ENCODE results near the gene YWHAQ.
"Not testable (repeated sequence)": the region's sequence is repeated elsewhere in the genome, so short reads cannot be mapped to it uniquely, and the experiment has no call there.

The YWHAQ gene

DNA sequence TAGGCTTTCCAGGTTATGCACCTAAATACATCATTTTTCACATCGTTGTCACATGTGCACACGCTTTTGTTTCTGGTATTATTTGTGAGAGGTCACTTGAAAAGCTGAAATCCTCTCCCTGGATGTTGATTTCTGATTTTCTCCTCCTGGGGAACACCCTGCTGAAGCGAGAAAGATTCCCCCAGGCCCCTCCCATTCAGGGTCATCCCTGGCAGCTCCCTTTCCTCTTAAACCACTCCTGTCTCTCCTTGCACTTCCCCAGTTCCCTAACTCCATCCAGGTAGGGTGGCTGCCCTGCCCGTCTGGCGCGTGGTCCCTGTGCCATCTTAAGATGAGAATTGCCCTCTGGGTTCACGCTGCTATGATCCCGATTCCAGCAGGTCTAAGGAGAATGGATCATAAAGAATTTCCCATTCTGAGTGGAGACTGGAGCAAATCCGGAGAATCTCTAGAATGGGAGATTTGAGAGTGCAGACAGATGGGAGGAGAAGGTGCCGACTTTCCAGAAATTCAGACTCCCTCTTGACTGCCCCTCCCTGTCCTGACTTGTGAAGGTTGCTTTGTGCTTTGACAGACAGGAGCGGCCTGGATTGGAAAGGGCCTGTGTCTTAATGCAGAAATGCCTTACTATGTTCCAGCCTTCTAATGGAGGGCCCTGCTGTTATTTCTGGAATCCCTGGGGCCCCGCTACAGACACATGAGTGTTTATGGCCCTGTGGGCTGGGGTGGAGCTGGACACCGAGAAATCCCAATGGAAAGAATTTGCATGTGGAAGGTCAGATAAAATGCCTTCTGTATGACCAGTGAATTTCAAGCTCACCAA is 1.3 kb upstream of the YWHAQ start:
- DNase-seq (ENCODE audit: low read depth): no peak

DNA sequence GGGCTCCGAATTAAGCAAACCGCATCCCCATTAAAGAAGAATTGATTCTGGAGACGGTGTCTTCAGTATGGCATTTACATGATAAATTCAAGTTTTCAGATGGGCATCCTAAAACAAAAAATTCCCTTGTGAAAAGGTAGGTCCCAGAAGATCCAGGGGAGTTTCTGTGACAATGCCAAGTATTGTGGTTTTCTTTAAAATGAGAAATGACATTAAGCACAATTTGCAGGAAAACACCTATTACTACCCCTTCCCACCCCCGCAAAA is 689 bp upstream of the YWHAQ start:
- DNase-seq (ENCODE audit: low read depth): no peak

DNA sequence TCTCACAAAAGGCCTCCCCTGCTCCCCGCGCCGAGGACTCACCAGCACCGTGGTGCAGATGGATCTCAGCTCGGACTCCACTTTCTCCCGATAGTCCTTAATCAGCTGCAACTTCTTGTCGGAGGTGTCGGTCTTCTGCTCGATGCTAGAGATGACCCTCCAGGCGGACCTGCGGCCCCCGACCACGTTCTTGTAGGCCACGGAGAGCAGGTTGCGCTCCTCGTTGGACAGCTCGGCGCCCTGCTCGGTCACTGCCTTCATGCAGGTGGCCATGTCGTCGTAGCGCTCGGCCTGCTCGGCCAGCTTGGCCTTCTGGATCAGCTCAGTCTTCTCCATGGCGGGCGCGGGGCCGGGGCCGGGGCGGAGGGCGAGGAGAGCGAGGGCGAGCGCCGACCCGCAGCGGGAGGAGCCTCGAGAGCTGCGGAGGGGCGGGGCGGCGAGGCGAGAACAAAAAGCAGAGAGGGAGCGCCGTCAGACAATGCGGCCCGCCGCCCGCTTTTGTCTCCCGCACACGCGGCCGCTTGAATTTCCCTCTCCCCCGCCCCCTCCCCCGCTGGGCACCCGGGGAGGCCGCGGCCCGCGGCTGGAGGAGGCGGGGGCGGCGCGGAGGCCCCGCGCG is 571 bp downstream of the YWHAQ start:
- peak; percentile 45 for DNase-seq (ENCODE audit: low read depth)

DNA sequence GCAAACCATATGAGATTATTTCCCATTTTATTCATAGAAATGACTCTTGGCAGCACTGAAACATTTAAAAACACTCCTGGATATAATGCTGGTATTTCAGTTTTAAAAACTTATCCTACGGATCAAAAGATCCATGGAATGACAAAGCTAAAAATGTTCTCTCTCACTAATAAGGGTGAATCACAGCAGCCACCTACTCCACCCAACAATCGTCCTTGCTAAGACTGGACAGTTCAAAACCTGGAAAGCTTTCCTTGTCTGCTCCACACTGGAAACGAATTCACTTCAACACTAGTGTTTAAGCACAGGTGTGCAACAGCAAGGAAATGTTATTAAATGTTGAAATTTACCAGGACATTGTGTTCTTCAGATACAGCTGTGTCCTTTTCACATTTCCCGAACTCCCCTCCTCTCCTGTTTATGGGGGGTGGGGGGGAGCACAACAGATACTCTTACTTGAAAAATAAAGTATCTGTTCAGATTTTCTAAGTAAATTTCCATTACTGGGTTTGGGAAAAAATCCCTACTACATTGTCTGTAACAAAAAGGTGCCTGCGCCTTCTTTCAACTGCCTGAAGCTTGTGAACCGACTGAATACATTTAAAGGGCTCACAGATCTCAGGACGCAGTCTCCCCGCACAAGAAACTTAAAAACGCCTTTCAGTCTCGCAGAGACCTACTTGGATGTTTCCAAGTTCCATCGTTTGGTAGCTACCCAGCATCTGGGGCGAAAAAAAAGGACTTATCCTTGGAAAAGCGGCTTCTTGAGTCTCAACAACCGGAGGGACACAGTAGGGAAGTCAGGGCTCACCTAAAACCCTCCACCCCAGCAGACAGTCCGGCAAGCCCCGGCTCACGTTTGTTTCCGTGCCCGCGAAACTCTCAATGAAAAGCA is 1.3 kb downstream of the YWHAQ start:
- DNase-seq (ENCODE audit: low read depth): no peak

DNA sequence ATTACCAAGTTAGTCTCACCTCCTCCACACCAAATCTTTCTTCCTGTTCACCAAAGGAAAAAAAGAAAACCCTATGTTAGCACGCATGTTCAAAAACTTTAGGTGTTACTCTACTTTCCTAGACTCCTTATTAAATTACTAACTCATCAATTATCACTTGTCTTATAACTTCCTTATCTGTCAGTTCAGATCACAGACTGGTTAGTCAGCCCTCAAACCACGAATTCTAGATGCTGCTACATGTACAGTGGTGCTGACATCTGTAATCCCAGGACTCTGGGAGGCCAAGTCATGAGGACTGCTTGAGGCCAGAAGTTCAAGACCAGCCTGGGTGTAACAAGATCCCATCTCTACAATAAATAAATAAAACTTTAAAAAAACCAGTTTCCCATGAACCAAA is 3.5 kb downstream of the YWHAQ start:
- DNase-seq (ENCODE audit: low read depth): no peak

DNA sequence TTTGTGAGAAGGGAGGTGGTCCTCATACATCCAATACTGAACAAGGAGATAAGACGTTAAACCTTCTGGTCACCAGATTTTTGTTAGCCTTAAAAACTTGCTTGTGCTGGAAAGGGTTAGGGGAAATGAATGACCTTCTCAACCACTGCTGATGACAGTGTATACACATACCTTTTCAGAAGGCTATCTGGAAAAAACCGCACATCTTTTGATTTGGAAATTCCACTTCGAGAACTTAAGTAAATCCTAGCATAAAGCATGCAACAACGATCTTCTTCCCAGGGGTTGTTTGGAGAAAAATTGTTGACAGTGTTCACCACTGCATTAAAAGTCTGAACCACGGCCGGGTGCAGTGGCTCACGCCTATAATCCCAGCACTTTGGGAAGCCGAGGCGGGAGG is 7.6 kb downstream of the YWHAQ start:
- DNase-seq (ENCODE audit: low read depth): no peak

DNA sequence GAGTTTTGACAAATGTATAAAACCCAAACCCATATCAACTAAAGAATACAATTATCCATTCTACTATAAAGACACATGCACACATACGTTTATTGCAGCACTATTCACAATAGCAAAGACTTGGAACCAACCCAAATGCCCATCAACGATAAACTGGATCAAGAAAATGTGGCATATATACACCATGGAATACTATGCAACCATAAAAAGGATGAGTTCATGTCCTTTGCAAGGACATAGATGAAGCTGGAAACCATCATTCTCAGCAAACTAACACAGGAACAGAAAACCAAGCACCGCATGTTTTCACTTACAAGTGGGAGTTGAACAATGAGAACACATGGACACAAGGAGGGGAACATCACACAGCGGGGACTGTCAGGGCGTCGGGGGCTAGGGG is 9.1 kb downstream of the YWHAQ start:
- DNase-seq (ENCODE audit: low read depth): not testable (repeated sequence)

DNA sequence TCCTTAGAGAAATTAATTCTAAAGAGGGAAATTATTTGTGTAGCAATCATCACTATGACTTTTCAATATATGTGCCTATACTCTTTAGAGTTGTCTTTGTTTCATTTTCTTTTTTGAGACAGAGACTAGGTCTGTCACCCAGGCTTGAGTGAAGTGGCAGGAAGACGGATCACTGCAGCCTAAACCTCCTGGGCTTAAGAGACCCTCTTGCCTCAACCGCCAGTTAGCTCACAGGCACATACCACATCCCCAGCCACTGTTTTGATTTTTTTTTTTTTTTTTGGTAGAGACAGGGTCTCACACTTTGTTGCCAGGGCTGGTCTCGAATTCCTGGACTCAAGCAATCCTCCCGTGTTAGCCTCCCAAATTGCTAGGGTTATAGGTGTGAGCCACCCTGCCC is 12.4 kb downstream of the YWHAQ start:
- DNase-seq (ENCODE audit: low read depth): no peak

DNA sequence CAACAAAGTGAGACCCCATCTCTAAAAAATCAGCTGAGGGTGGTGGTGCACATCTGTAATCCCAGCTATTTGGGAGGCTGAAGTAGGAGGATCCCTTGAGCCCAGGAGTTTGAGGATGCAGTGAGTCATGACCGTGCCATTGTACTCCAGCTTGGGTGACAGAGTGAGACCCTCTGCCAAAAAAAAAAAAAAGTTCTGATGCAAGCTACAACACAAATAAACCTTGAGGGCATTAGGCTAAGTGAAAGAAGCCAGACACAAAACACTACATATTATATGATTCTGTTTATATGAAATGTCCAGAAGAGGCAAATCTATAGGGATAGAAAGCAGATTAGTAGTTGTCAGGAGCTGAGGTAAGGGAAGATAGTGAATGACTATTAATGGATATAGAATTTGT is 13.0 kb downstream of the YWHAQ start:
- DNase-seq (ENCODE audit: low read depth): no peak

DNA sequence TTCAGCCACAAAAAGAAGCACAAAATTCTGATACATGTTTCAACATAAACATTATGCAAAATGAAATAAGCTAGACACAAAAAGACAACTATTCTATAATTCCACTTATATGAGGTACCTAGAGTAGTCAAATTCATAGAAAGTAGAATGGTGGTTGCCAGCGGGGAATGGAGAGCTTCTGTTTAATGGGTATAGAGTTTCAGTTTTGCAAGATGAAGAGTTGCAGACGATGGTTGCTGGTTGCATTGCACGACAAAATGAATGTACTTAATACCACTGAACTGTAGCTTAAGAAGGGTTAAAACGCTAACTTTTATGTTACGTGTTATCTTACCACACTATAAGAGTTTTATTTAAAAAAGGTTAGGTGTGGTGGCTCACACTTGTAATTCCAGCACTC is 13.5 kb downstream of the YWHAQ start:
- no peak for DNase-seq (ENCODE audit: low read depth)

DNA sequence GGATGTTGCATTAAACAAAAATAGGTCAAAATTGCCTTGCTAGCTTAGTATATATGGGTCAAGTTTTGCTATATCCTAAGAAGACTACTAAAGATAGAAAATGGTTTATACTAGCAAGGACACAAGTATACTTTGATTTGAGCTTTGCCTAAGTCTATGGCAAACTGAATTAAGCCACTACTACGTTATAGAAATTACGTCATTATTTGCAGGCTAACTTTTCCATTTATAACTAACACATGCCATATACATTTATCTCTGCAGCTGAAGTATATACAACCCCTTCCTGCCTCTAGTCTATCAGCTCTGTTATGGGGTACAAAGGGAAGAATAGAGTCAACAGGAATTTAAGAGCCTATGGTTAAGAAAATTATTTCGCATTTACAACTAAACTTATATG is 16.2 kb downstream of the YWHAQ start:
- DNase-seq (ENCODE audit: low read depth): no peak

DNA sequence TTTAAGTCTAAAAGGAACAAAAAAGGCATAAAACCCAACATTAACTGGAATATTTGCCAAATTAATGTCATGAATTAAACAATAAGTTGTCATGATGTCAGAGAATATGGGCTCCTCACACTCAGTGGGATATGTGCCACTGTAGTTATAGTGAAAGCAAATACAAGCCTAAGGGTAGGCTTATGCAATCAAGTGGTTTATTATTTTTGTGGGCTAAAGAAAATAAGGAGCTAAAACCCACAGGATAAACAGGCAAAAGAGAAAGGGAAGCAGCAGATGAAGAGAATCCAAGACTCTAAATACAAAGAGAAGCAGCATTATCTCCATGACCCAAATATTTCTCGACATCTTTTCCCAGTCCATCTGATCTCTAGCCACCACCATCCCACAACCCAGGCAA is 17.5 kb downstream of the YWHAQ start:
- DNase-seq (ENCODE audit: low read depth): no peak

DNA sequence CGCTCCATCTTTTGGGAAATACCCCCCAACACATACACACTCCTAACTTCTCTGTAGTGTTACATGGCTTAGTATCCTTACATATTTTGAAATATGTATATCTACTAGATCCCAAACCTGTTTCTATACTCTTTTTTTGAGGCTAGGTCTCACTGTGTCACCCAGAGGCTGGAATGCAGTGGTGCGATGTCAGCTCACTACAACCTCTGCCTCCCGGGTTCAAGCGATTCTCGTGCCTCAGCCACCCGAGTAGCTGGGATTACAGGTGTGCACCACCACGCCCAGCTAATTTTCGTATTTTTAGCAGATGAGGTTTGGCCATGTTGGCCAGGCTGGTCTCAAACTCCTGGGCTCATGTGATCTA is 19.3 kb downstream of the YWHAQ start:
- not testable (repeated sequence) for DNase-seq (ENCODE audit: low read depth)

DNA sequence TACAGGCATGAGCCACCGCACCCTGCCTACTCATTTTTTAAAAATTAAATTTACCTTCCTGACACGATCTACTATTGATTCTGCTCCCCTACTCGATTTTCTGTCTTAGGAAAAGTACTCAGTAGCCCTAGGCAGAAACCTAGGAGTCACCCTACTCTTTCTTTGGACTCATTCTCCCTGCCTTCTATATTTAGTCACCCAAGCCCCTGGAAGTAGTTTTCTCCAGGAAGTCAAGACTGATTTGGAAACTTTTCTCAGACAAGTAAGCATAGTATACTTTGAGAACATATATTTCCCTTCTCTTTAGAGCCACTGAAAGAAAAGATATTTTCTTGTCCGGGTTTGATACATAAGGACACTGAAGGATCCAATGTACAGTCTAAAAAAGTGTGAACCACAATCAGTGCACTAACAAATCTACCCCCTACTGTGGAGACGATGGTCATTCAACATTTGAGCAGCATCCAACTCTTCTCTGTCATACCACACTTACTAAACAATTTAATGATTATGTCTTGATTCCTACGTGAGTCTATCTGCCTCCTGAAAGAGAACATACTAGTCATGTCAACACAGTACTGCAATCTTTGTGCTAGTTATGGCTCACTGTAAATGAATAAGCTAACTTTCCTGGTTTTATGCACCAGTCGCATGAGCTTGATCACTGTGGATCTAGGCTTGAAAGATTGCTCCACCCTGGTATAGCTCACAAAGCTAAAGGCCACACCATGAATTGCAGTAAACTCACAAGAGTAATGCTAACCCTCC is 19.8 kb downstream of the YWHAQ start:
- no peak for DNase-seq (ENCODE audit: low read depth)

DNA sequence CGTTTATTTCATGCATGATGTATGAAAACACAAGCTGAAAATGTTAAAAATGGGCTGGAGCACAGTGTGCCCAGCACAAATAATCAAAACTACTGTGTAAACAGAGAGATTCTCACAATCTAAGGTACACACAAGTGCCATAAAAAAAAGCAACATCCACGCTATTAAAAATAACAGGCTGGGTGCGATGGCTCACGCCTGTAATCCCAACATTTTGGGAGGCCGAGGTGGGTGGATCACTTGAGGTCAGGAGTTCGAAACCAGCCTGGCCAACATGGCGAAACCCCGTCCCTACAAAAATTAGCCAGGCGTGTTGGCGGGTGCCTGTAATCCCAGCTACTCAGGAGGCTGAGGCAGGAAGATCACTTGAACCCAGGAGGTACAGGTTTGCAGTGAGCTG is 22.3 kb downstream of the YWHAQ start:
- DNase-seq (ENCODE audit: low read depth): not testable (repeated sequence)

DNA sequence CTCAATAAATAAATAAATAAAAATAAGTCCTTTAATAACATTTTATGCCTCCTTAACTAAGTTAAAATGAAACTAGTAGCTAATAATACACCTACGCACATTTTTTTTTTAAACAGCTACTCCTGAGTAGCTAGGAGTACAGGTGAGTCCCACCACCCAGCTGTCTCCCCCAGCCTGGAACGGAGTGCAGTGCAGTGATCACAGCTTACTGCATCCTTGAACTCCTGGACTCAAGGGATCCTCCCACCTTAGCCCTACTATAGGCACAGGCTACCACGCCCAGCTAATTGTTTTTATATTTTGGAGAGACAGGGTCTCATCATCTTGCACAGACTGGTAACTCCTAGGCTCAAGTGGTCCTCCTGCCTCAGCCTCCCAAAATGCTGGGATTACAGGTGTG is 28.4 kb downstream of the YWHAQ start:
- no peak for DNase-seq (ENCODE audit: low read depth)

DNA sequence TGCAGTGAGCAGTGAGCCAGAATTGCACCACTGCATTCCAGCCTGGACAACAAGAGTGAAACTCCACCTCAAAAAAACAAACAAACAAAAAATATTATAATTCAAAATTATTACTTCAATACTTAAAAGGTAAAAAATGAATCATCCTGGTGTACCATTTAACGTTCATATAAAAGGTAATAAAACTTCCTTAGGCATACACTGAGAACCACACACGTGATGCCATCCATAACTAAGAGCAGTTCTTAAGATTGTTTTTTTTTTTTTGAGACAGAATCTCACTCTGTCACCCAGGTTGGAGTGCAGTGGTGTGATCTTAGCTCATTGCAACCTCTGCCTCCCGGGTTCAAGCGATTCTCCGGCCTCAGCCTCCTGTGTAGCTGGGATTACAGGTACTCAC is 29.4 kb downstream of the YWHAQ start:
- DNase-seq (ENCODE audit: low read depth): no peak

DNA sequence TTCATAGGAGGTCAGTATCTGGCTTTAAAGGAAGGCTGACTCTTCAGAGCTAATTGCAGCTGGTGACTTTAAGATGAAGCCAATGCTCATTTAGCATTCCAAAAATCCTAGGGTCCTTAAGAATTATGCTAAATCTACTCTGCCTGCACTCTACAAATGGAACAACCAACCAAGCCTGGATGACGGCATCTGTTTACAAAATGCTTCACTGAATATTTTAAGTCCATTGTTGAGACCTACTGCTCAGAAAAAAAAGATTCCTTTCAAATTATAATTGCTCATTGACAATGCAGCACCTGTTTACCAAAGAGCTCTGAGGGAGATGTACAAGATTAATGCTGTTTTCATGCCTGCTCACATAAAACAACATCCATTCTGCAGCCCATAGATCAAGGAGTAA is 31.4 kb downstream of the YWHAQ start:
- no peak for DNase-seq (ENCODE audit: low read depth)

DNA sequence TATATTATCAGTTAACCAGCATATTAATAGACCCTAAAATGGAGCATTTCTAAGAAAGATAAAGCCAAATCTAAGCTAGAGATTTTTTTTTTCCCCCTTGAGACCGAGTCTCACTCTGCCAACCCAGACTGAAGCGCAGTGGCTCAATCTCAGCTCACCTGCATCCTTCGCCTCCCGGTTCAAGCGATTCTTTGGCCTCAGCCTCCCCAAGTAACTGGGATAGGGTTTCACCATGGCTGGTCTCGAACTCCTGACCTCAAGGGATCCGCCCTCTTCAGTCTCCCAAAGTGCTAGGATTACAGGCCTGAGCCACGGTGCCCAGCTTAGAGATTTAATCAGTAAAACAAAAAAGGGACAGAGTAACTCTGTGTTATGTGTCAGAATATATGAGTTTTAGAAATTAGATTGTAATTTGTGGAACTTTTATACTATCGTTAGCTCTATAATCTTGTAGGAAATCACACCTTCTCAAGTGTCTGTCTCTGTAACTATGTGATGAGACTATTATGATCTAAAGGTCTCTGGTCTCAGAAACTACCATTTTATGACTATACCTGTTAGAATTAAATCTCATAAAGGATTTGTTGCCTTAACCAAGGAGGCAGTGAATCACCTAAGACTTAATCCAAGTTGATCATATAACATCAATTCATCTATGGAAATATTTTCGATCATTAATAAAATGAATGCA is 34.0 kb downstream of the YWHAQ start:
- no peak for DNase-seq (ENCODE audit: low read depth)

DNA sequence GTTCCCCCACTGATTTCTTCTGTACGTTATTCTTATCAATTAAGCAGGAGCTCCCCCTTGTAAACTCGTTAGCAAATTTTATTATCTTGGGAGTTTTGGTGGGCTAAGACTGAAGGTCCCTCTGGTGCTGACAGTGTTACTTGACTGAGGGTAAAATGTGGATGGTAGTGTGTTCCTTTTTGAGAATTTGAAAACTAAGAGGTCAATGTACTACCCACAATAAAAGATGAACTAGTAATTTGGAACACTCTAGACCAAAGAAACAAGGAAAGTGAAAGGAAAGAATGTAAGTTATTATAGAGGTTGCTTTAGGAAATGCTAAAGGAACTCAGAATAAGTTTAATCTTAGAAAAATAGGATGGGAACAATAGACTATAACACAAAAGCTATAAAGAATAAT is 35.1 kb downstream of the YWHAQ start:
- no peak for DNase-seq (ENCODE audit: low read depth)

DNA sequence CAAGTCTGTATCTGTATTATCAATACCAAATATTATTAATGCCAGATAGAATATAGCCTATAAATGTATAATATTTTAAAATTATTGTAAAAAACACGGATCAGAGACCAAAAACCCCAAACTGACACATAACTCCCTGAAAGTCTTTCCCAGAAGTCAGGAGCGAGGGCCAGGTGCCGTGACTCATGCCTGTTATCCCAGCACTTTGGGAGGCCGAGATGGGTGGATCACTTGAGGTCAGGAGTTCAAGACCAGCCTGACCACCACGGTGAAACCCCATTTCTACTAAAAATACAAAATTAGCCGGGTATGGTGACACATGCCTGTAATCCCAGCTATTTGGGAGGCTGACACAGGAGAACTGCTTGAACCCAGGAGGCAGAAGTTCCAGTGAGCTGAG is 35.5 kb downstream of the YWHAQ start:
- not testable (repeated sequence) for DNase-seq (ENCODE audit: low read depth)

All from stimulated activated CD8-positive, alpha-beta memory T cell treated with anti-CD3 and anti-CD28 coated beads, Interleukin-7, amount 100 ng/mL, for 24 hours (primary cell).